Activated effector memory CD4-positive, alpha-beta T cell treated with anti-CD3 and anti-CD28 coated beads, Interleukin-2, amount 50 U/mL, for 16 hours (primary cell): ENCODE results near the gene RMRP.

ENCODE experiments used
- DNase-seq: peaks from one replicate; pipeline ENCODE4 v3.0.0-alpha.2; 2020

Gene RMRP

DNA sequence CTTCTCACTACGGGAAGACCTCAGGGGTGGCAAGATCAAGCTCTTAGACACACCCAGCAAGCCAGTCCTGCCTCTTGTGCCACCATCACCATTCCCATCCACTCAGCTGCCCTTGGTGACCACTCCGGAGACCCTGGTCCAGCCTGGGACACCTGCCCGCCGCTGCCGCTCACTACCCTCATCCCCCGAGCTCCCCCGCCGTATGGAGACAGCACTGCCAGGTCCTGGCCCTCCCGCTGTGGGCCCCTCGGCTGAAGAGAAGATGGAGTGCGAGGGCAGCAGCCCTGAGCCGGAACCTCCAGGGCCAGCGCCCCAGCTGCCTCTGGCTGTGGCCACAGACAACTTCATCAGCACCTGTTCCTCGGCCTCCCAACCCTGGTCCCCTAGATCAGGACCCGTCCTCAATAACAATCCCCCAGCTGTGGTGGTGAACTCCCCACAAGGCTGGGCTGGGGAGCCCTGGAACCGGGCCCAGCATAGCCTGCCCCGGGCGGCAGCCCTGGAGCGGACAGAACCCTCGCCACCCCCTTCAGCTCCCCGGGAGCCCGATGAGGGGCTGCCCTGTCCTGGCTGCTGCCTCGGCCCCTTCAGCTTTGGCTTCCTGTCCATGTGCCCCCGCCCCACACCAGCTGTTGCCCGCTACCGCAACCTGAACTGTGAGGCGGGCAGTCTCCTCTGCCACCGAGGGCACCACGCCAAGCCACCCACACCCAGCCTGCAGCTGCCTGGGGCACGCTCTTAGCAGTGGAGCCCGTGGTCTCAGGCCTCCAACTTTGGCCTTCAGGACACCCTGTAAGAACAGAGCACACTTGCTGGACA, 48.6 kb downstream of the RMRP start:
- DNase-seq, result no peak

DNA sequence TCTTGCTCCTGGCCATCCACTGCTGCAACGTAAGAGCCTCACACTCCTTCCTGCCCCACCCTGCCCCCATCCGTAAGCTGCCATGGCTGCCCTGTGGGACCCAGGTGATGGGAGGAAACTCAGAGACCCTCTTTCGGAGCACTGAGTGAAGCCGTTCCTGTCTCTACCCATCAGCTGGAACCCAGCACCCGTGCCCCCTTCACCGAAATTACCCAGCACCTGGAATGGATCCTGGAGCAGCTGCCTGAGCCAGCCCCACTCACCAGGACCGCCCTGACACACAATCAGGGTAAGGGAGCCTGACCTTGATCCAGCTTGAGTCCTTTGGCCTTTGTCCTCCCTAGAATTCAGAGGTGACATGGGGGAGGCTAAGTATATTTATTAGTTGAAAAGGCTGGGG, 49.6 kb downstream of the RMRP start:
- no peak for DNase-seq
